Ovary (tissue), 9 donors: ENCODE measurements around the gene ARHGAP11A. TPM values are rescaled to one million over a fixed set of nuclear protein-coding genes. Genes with fewer than 3 reads are reported as not detected.

Source experiments
- DNase-seq, 5 donors: peaks; one replicate each; pipeline ENCODE4 v3.0.0-alpha.2; 2019 to 2020
- H3K27ac ChIP-seq, 2 donors: fragments of 200-600 bp; one replicate each; pipeline versions ENCODE4 v1.5.1 to v1.8.0; 2019 to 2022
- H3K27me3 ChIP-seq: fragments of 200-600 bp; one replicate; pipeline ENCODE4 v1.8.0; 2022
- H3K36me3 ChIP-seq: fragments of 200-600 bp; sonication (generic); one replicate; pipeline ENCODE4 v1.5.1; 2019
- H3K4me1 ChIP-seq: one replicate; pipeline ENCODE4 v1.8.1; 2013; ENCODE audit warnings: mild to moderate bottlenecking, moderate library complexity; ENCODE audit not compliant: insufficient read depth
- H3K4me3 ChIP-seq: fragments of 200-600 bp; sonication (generic); one replicate; pipeline ENCODE4 v1.5.1; 2017
- H3K9me3 ChIP-seq, 2 donors: fragments of 200-600 bp in 1 of 2; sonication (generic) in 1 of 2; one replicate each; pipeline versions ENCODE4 v1.5.1 to v1.8.1; 2013 to 2019; ENCODE audit warnings: mild to moderate bottlenecking in 1 of 2, moderate library complexity in 1 of 2
- EP300 ChIP-seq: sonication (generic); formaldehyde crosslinking; IDR thresholded peaks from one replicate; pipeline ENCODE4 v1.6.1; 2017; ENCODE audit warnings: antibody characterized with exemption
- POLR2A ChIP-seq: fragments of 450-650 bp; IDR thresholded peaks from one replicate; pipeline ENCODE4 v1.6.1; 2017; ENCODE audit warnings: antibody characterized with exemption, mild to moderate bottlenecking, moderate library complexity
- WGBS, 3 donors: extraction: QIAGEN DNeasy Blood & Tissue Kit in 1 of 3; methylation state at CpG; one replicate each; pipeline versions ENCODE4 v1.1.5 to v1.1.7; 2013 to 2017; 5-methylcytosine and 5-hydroxymethylcytosine counted together
- intact Hi-C, 4 donors: fragments of 100-400 bp; cut with DNase I; formaldehyde crosslinking; loops; one replicate each; pipeline versions ENCODE4 v1.11.0 to v1.15.1; 2022 to 2023
- polyA plus RNA-seq, 2 donors: library from polyadenylated mRNA; stranded (reverse); fragments of 200-250 nt in 1 of 2; fragments of 350-450 nt in 1 of 2; fragmentation: Illumina TruSeq in 1 of 2; extraction: RNeasy Lipid Tissue Mini Kit (QIAGEN cat#74804) in 1 of 2; gene quantifications; one replicate each; pipeline ENCODE4 v1.2.3, GENCODE V29; 2013 to 2014
- total RNA-seq, 7 donors: library from RNA; depleted of rRNA in 2 of 7; stranded (reverse); fragments of >200 nt in 2 of 7; fragmentation: NEBNext Ultra II Directional in 3 of 7; extraction: Animal tissue kit (Norgen Biotek cat#: 25700) in 3 of 7; gene quantifications; one replicate each; pipeline versions ENCODE4 v1.1.0 to v1.2.4, GENCODE V29; 2016 to 2023
- TF ChIP-seq, protein P1 (sequence below), 3 donors: fragments of 450-650 bp in 2 of 3; fragments of 200-600 bp in 1 of 3; IDR thresholded peaks; one replicate each; pipeline versions ENCODE4 v1.5.1 to v1.8.0; 2016 to 2022; ENCODE audit warnings: antibody characterized with exemption in 3 of 3, mild to moderate bottlenecking in 1 of 3
- donor health status: DM: no; HTN: no; CAD: no; lungs with moderate emphysema.
- donor health status: DM: no; HTN: no; CAD: no.
- donor health status: Bipolar disorder and iron deficiency.
- donor health status: DM: yes; HTN: yes; CAD: no.
- donor health status: DM: no; HTN: no; CAD: no.
- donor health status: DM: yes; HTN: yes; CAD: no.

ARHGAP11A gene
- total and polyA plus RNA-seq, 9 donors: 0.48 to 3.1 (median 1.1) TPM

DNA sequence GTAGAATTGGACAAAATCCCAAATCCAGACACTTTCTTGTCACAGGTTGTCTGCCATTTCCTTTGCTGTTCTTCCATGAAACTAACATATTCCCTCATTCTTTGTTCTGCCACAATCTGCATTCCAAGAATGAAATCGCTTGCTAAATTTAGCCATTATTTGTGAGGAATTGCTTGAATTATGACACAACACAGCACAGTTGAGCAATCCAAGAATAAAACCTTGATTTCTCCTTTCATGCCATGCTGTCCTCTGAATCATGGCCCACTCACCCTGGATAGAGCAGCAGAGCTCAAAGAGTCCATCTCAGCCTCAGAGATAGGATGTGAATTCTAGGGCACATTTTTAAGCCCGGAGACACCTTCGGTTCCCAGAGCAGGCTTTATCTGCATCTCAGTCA is 67.3 kb downstream of the ARHGAP11A start:
- H3K36me3 ChIP-seq: no peaks in the 10 kb centered on the region
- 58 to 86% (median 80%) methylated on average over 3 of the region's 3 CpGs for WGBS, 3 donors
- intact Hi-C loops: no loop called here
- no peak for DNase-seq
- H3K27ac ChIP-seq: no peak overlapping the region
- TF ChIP-seq, protein P1, sequence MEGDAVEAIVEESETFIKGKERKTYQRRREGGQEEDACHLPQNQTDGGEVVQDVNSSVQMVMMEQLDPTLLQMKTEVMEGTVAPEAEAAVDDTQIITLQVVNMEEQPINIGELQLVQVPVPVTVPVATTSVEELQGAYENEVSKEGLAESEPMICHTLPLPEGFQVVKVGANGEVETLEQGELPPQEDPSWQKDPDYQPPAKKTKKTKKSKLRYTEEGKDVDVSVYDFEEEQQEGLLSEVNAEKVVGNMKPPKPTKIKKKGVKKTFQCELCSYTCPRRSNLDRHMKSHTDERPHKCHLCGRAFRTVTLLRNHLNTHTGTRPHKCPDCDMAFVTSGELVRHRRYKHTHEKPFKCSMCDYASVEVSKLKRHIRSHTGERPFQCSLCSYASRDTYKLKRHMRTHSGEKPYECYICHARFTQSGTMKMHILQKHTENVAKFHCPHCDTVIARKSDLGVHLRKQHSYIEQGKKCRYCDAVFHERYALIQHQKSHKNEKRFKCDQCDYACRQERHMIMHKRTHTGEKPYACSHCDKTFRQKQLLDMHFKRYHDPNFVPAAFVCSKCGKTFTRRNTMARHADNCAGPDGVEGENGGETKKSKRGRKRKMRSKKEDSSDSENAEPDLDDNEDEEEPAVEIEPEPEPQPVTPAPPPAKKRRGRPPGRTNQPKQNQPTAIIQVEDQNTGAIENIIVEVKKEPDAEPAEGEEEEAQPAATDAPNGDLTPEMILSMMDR (IDR thresholded peaks at IDR 0.05): no peak
- no peak for TF ChIP-seq EP300
- TF ChIP-seq POLR2A: no peak
- no peak overlapping the region for H3K4me3 ChIP-seq
- H3K9me3 ChIP-seq: no peaks in the 10 kb centered on the region
- no peaks in the 10 kb centered on the region for H3K4me1 ChIP-seq
- no peaks in the 10 kb centered on the region for H3K27me3 ChIP-seq

DNA sequence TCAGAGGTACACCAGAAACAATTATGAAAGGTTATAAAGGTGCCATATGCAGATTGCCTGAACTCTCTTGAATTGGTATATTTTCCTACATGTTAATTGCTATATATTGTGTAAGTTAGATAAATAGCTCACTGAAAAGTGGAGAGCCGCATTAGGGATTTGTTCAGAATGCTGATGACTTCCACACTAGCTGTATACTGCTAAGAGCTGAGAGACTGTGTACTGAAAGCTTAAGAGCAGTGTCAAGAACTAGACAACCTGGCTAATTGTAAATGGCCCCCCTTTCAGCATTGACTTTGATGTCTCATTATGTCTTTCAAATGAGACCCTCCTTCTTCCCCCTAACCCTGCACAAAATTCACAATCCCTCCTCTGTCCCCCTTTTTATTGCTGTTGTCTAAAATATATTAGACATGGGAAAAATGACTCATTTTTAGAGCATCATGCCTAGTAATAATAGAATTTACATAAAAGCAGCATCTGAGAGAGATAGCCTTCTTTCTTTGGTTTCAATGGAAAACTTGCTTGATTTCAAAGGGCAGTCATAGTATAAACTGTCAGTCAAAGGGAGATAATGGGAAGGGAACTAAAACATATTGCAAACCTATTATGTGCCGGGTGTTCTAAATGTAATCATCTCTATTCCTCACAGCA is 67.8 kb downstream of the ARHGAP11A start:
- Histone ChIP-seq H3K27ac (no peak overlapping the region), H3K4me1 (no peaks in the 10 kb centered on the region), H3K27me3 (no peaks in the 10 kb centered on the region), H3K9me3 (no peaks in the 10 kb centered on the region), H3K4me3 (no peak overlapping the region), H3K36me3 (no peaks in the 10 kb centered on the region)
- no peak for DNase-seq
- no peak for TF ChIP-seq POLR2A
- TF ChIP-seq EP300: no peak
- TF ChIP-seq, protein P1 (IDR thresholded peaks at IDR 0.05): no peak
- intact Hi-C loops: no loop called here
- 94 to 97% (median 95%) methylated on average over 2 of the region's 2 CpGs for WGBS, 3 donors

DNA sequence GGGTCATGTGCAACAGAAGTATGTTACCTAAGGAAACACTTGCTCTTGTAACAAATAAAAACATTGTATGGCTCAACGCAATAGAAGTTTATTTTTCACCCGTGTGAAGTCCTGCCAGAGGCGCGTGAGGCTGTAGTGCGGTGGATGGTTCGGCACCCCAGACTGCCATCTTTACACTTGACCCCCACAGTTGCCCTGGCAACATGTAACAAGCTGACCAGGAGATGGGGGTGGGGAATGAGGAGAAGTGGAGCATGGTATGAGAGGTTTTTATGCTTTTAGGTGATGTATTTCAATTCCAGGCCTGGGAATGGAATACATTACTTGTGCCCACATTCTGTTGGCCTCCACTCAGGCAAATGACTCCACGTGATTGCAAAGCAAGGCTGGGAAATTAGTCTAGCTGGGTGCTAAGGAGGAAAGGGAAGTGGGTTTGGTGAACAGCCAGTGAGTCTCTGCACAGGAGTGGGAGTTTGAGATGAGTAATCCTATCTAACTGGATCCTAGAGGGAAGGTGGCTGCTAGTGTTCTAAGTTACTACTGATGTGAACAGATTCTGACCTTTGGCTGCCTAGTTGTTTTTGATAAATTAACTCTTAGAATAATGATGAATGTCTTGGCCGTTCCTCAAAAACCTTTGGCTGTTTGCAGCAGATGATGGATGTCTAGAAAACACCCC is 68.7 kb downstream of the ARHGAP11A start:
- DNase-seq: no peak
- no peaks in the 10 kb centered on the region for H3K9me3 ChIP-seq
- H3K4me3 ChIP-seq: no peak overlapping the region
- H3K27me3 ChIP-seq: no peaks in the 10 kb centered on the region
- H3K36me3 ChIP-seq: no peaks in the 10 kb centered on the region
- TF ChIP-seq POLR2A (no peak), EP300 (no peak)
- intact Hi-C loops: no loop called here
- no peak overlapping the region for H3K27ac ChIP-seq
- WGBS, 3 donors: 74 to 78% (median 78%) methylated on average over 8 of the region's 8 CpGs
- no peaks in the 10 kb centered on the region for H3K4me1 ChIP-seq

DNA sequence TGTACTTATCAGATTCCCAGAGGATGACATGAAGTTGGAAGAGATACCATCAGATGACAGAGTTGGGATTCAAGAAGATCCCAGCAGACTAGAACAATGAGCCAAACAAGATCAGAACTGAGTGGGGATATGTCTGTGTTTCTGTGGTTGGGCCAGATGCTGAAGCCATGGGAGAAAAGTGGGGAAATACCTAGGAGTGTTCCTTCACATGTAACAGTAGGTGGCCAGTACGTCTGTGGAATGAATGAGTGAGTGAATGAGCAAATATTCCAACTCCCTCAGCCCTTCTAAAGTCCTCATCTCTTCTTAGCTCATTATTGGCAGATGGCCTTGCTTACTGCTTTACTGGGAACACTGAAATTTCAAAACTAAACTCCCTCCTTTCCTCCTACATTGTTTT is 70.3 kb downstream of the ARHGAP11A start:
- Histone ChIP-seq H3K4me3 (no peak overlapping the region), H3K36me3 (no peaks in the 10 kb centered on the region), H3K27me3 (no peaks in the 10 kb centered on the region), H3K9me3 (no peaks in the 10 kb centered on the region), H3K4me1 (no peaks in the 10 kb centered on the region), H3K27ac (no peak overlapping the region)
- WGBS, 3 donors: 4 to 19% (median 10%) methylated on average over 1 of the region's 1 CpG
- TF ChIP-seq EP300 (no peak), POLR2A (no peak)
- TF ChIP-seq, protein P1 (IDR thresholded peaks at IDR 0.05): no peak
- no peak for DNase-seq
- intact Hi-C loops: no loop called here

DNA sequence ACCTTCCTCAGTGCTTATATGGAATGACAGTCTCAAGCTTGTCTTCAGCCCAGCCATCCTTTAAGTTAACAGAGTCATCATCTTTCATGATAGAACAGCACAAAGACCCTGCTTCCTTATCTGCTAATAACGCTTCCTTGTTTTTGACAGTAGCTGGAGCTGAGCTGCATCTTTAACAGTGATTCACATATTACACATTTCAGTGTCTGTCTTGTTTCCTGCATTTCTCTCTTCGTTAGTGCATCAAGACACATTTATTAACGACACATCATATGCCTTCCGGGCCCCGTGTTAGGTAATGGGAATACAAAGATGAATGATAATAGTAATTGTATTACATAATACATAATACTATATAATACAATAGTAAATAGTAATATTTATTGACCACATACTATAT is 72.3 kb downstream of the ARHGAP11A start:
- WGBS, 3 donors: 73 to 90% (median 83%) methylated on average over 5 of the region's 5 CpGs
- Histone ChIP-seq H3K36me3 (no peaks in the 10 kb centered on the region), H3K27ac (no peak overlapping the region), H3K27me3 (no peaks in the 10 kb centered on the region), H3K4me1 (no peaks in the 10 kb centered on the region), H3K9me3 (no peaks in the 10 kb centered on the region), H3K4me3 (no peak overlapping the region)
- intact Hi-C loops: no loop called here
- TF ChIP-seq, protein P1 (IDR thresholded peaks at IDR 0.05): no peak
- TF ChIP-seq POLR2A: no peak
- TF ChIP-seq EP300: no peak
- DNase-seq: no peak
